Measurements from ENCODE around the gene CDKN3.

CDKN3 gene

GRCh38 chr14:54396493-54397335, at the start of gene CDKN3:
Gene CDKN3, plus strand, starts transcription at chr14:54397007. Its CDS starts 62 bp downstream, at chr14:54397069.
- peak; percentile 99 for DNase-seq

- DNase-seq: no peak
These were observed 49.8 kb upstream of the CDKN3 start for GRCh38 chr14:54347044-54347443.

GRCh38 chr14:54348001-54348611, 48.7 kb upstream of the CDKN3 start:
- peak; percentile 34 for DNase-seq

GRCh38 chr14:54348923-54349620, 47.7 kb upstream of the CDKN3 start:
- no peak for DNase-seq

- DNase-seq: no peak
These were observed 47.1 kb upstream of the CDKN3 start for GRCh38 chr14:54349713-54350112.

GRCh38 chr14:54350203-54350602, 46.6 kb upstream of the CDKN3 start:
- no peak for DNase-seq

GRCh38 chr14:54353266-54353665, 43.5 kb upstream of the CDKN3 start:
- no peak for DNase-seq

GRCh38 chr14:54353694-54354093, 43.1 kb upstream of the CDKN3 start:
- no peak for DNase-seq

- no peak for DNase-seq
These were observed 42.7 kb upstream of the CDKN3 start for GRCh38 chr14:54354096-54354495.

- DNase-seq: no peak
These were observed 41.7 kb upstream of the CDKN3 start for GRCh38 chr14:54354968-54355641.

- no peak for DNase-seq
These were observed 41.1 kb upstream of the CDKN3 start for GRCh38 chr14:54355698-54356097.

GRCh38 chr14:54356172-54356571, 40.6 kb upstream of the CDKN3 start:
- DNase-seq: no peak

- DNase-seq: no peak
These were observed 36.1 kb upstream of the CDKN3 start for GRCh38 chr14:54360667-54361066.

GRCh38 chr14:54362089-54362504, 34.7 kb upstream of the CDKN3 start:
- no peak for DNase-seq

- DNase-seq: no peak
These were observed 33.9 kb upstream of the CDKN3 start for GRCh38 chr14:54362759-54363437.

GRCh38 chr14:54364555-54365415, 32.0 kb upstream of the CDKN3 start:
- no peak for DNase-seq

GRCh38 chr14:54366736-54367735, 29.8 kb upstream of the CDKN3 start:
- peak; percentile 53 for DNase-seq

GRCh38 chr14:54368291-54368690, 28.5 kb upstream of the CDKN3 start:
- DNase-seq: no peak

- DNase-seq: no peak
These were observed 27.5 kb upstream of the CDKN3 start for GRCh38 chr14:54369343-54369742.

Data from DMS79 (cell line).